ENCODE measurements around the gene MYOF. TPM values are rescaled to one million over a fixed set of nuclear protein-coding genes. Genes with fewer than 3 reads are reported as not detected.

MYOF gene
- total RNA-seq, 2 experiments from 2014 or later, result 4.9 to 5.4 TPM

GRCh38 chr10:93390306-93391090 is 91.6 kb downstream of the MYOF start:
- CTCF ChIA-PET, result interaction anchor here (0.6 to 2.1 kb wide), 4 partner anchors 13 to 110 kb away, joined by 3 to 9 read pairs (median 6); partner anchors contain the start of gene MYOF
- no peak overlapping the region for H3K27ac Mint-ChIP-seq
- POLR2A ChIA-PET, result interaction anchor here (0.6 kb wide), 1 partner anchor 499 kb away, joined by 3 read pairs; no protein-coding TSS in a partner anchor
- H3K4me3 Mint-ChIP-seq, result no peak overlapping the region
- H3K9me3 Mint-ChIP-seq, result no peaks in the 10 kb centered on the region
- H3K4me1 Mint-ChIP-seq (ENCODE audit: low read depth), result peaks cover 13% of the 10 kb centered on the region
- intact Hi-C loops (cut with micrococcal nuclease), result no loop called here
- no peaks in the 10 kb centered on the region for H3K27me3 Mint-ChIP-seq
- ATAC-seq, result no peak
- no peak for TF ChIP-seq CTCF (IDR thresholded peaks at IDR 0.05)
- no peak for DNase-seq
- H3K36me3 Mint-ChIP-seq (ENCODE audit: low read depth), result no peaks in the 10 kb centered on the region

- peaks cover 16% of the 10 kb centered on the region for H3K4me1 Mint-ChIP-seq (ENCODE audit: low read depth)
- no peak overlapping the region for H3K4me3 Mint-ChIP-seq
- CTCF ChIA-PET, result interaction anchor here (0.6 to 18.2 kb wide), 3 partner anchors 11 to 124 kb away, joined by 4 to 595 read pairs (median 52); partner anchors contain the start of gene MYOF
- no peak for TF ChIP-seq CTCF (IDR thresholded peaks at IDR 0.05)
- H3K27me3 Mint-ChIP-seq, result no peaks in the 10 kb centered on the region
- POLR2A ChIA-PET, result interaction anchor here (1.1 kb wide), 2 partner anchors 11 to 82 kb away, joined by 3 read pairs; no protein-coding TSS in a partner anchor
- H3K27ac Mint-ChIP-seq, result peak overlapping the region; percentile 65
- H3K9me3 Mint-ChIP-seq, result no peaks in the 10 kb centered on the region
- intact Hi-C loops (cut with micrococcal nuclease), result loop anchor here (10.0 kb wide), 1 partner anchor 298 kb away; no protein-coding TSS in a partner anchor
- peak; percentile 66 for ATAC-seq
- no peaks in the 10 kb centered on the region for H3K36me3 Mint-ChIP-seq (ENCODE audit: low read depth)
- peak; percentile 26 for DNase-seq
These were observed 95.3 kb downstream of the MYOF start for GRCh38 chr10:93386631-93387369.

GRCh38 chr10:93385345-93385744 is 96.8 kb downstream of the MYOF start:
- CTCF ChIA-PET, result interaction anchor here (4.5 to 18.2 kb wide), 2 partner anchors 10 to 96 kb away, joined by 52 to 595 read pairs; partner anchors contain the start of gene MYOF
- intact Hi-C loops (cut with micrococcal nuclease), result loop anchor here (10.0 kb wide), 1 partner anchor 299 kb away; no protein-coding TSS in a partner anchor
- POLR2A ChIA-PET, result interaction anchor here (1.2 kb wide), 1 partner anchor 11 kb away, joined by 3 read pairs; no protein-coding TSS in a partner anchor
- Mint-ChIP-seq H3K36me3 (ENCODE audit: low read depth) (no peaks in the 10 kb centered on the region), H3K27ac (no peak overlapping the region), H3K4me3 (no peak overlapping the region), H3K27me3 (no peaks in the 10 kb centered on the region), H3K9me3 (no peaks in the 10 kb centered on the region), H3K4me1 (ENCODE audit: low read depth) (peaks cover 19% of the 10 kb centered on the region)
- TF ChIP-seq CTCF (IDR thresholded peaks at IDR 0.05), result no peak
- DNase-seq, result no peak
- no peak for ATAC-seq

- intact Hi-C loops (cut with micrococcal nuclease), result loop anchor here (10.0 kb wide), 1 partner anchor 301 kb away; no protein-coding TSS in a partner anchor
- TF ChIP-seq CTCF (IDR thresholded peaks at IDR 0.05), result no peak
- Mint-ChIP-seq H3K27ac (no peak overlapping the region), H3K4me3 (no peak overlapping the region), H3K36me3 (ENCODE audit: low read depth) (no peaks in the 10 kb centered on the region), H3K9me3 (no peaks in the 10 kb centered on the region), H3K27me3 (no peaks in the 10 kb centered on the region), H3K4me1 (ENCODE audit: low read depth) (peaks cover 32% of the 10 kb centered on the region)
- no peak for ATAC-seq
- ChIA-PET CTCF (interaction anchor here (18.2 kb wide), 1 partner anchor 97 kb away, joined by 595 read pairs; the partner anchor contains the start of gene MYOF), POLR2A (no interaction called here)
- DNase-seq, result no peak
These were observed 98.1 kb downstream of the MYOF start for GRCh38 chr10:93384006-93384405.

All from activated CD8-positive, alpha-beta T cell treated with anti-CD3 and anti-CD28 coated beads for 36 hours (primary cell).